HEK293 (cell line): ENCODE results near the gene RALY.

ENCODE experiments used
- CTCF ChIA-PET: fragments of 350-600 bp; formaldehyde crosslinking; extraction: SDS; loops from one replicate; lab custom pipeline; 2021; ENCODE audit warnings: antibody characterized with exemption; lab: Yijun Ruan, JAX
- POLR2A ChIA-PET: fragments of 300-600 bp; formaldehyde crosslinking; extraction: SDS; loops from one replicate; lab custom pipeline; 2020; ENCODE audit warnings: antibody characterized with exemption, inconsistent platforms; lab: Yijun Ruan, JAX
- H3K27ac ChIP-seq: fragments of 200-500 bp; sonication (Bioruptor generic); 2 replicates; pipeline ENCODE4 v1.5.1; 2014; ENCODE audit warnings: low read depth, low read length, control low read depth, inconsistent platforms; ENCODE audit errors: extremely low read depth
- H3K36me3 ChIP-seq, 2 experiments: fragments of 200-500 bp in 1 of 2; sonication (Bioruptor generic) in 1 of 2; 1 replicate in 1 of 2; 2 replicates in 1 of 2; pipeline ENCODE4 v1.5.1; 2014 to 2017; ENCODE audit warnings: inconsistent platforms in 2 of 2, low read length in 2 of 2; ENCODE audit not compliant: control insufficient read depth in 2 of 2, insufficient read depth in 1 of 2
- H3K4me1 ChIP-seq: fragments of 200-500 bp; sonication (Bioruptor generic); 2 replicates; pipeline ENCODE4 v1.5.1; 2014; ENCODE audit warnings: mild to moderate bottlenecking, low read length, inconsistent platforms; ENCODE audit not compliant: control insufficient read depth, insufficient read depth
- H3K4me3 ChIP-seq: 2 replicates; pipeline ENCODE4 v1.5.1; 2011; ENCODE audit warnings: low read depth, mild to moderate bottlenecking, control low read depth, low read length, moderate library complexity
- H3K9me3 ChIP-seq: fragments of 200-500 bp; sonication (Bioruptor generic); 2 replicates; pipeline ENCODE4 v1.5.1; 2014; ENCODE audit warnings: low read depth, low read length, inconsistent platforms; ENCODE audit not compliant: control insufficient read depth, insufficient read depth
- GLIS1 ChIP-seq: fragments of 450-650 bp; formaldehyde crosslinking; IDR thresholded peaks from 2 replicates; pipeline ENCODE4 v1.5.1; 2016; ENCODE audit warnings: missing biosample characterization, missing genetic modification characterization
- IKZF3 ChIP-seq: fragments of 450-650 bp; IDR thresholded peaks from 2 replicates; pipeline ENCODE4 v1.5.0; 2018; ENCODE audit warnings: missing biosample characterization, mild to moderate bottlenecking, missing genetic modification characterization, moderate library complexity
- KLF16 ChIP-seq: fragments of 450-650 bp; formaldehyde crosslinking; IDR thresholded peaks from 2 replicates; pipeline ENCODE4 v1.5.1; 2017; ENCODE audit warnings: missing biosample characterization, missing genetic modification characterization
- KLF9 ChIP-seq: fragments of 450-650 bp; formaldehyde crosslinking; IDR thresholded peaks from 2 replicates; pipeline ENCODE4 v1.5.1; 2016; ENCODE audit warnings: missing biosample characterization, missing genetic modification characterization, low read depth
- PATZ1 ChIP-seq: fragments of 450-650 bp; formaldehyde crosslinking; IDR thresholded peaks from 2 replicates; pipeline ENCODE4 v1.5.1; 2016; ENCODE audit warnings: missing biosample characterization, missing genetic modification characterization
- PRDM1 ChIP-seq: fragments of 450-650 bp; formaldehyde crosslinking; IDR thresholded peaks from 2 replicates; pipeline ENCODE4; 2016; ENCODE audit warnings: missing biosample characterization, missing genetic modification characterization
- SALL2 ChIP-seq: fragments of 450-650 bp; formaldehyde crosslinking; IDR thresholded peaks from 2 replicates; pipeline ENCODE4 v1.5.0; 2017; ENCODE audit warnings: missing biosample characterization, mild to moderate bottlenecking, missing genetic modification characterization, borderline replicate concordance
- SETDB1 ChIP-seq: IDR thresholded peaks from one replicate; pipeline ENCODE4 v1.6.1; 2017; ENCODE audit warnings: mild to moderate bottlenecking, low read length, moderate library complexity, mixed read lengths; ENCODE audit not compliant: insufficient read length
- SP3 ChIP-seq: fragments of 450-650 bp; formaldehyde crosslinking; IDR thresholded peaks from 2 replicates; pipeline ENCODE4 v1.5.1; 2016; ENCODE audit warnings: missing biosample characterization, missing genetic modification characterization
- YY2 ChIP-seq: fragments of 450-650 bp; formaldehyde crosslinking; IDR thresholded peaks from 2 replicates; pipeline ENCODE4 v1.5.1; 2016; ENCODE audit warnings: missing biosample characterization, missing genetic modification characterization
- ZNF16 ChIP-seq: fragments of 450-650 bp; formaldehyde crosslinking; IDR thresholded peaks from 2 replicates; pipeline ENCODE4 v1.5.1; 2016; ENCODE audit warnings: low read depth, missing biosample characterization, missing genetic modification characterization
- ZNF221 ChIP-seq: fragments of 450-650 bp; formaldehyde crosslinking; IDR thresholded peaks from 2 replicates; pipeline ENCODE4 v1.5.1; 2017; ENCODE audit warnings: missing biosample characterization, missing genetic modification characterization, borderline replicate concordance
- ZNF518A ChIP-seq: fragments of 450-650 bp; formaldehyde crosslinking; conservative IDR thresholded peaks from 2 replicates; pipeline ENCODE4 v1.5.1; 2016; ENCODE audit warnings: low read depth, missing biosample characterization, missing genetic modification characterization
- ZNF521 ChIP-seq: fragments of 450-650 bp; formaldehyde crosslinking; IDR thresholded peaks from 2 replicates; pipeline ENCODE4 v1.5.1; 2017; ENCODE audit warnings: missing biosample characterization, mild to moderate bottlenecking, missing genetic modification characterization
- ZNF561 ChIP-seq: fragments of 450-650 bp; IDR thresholded peaks from 2 replicates; pipeline ENCODE4 v1.5.1; 2018; ENCODE audit warnings: missing biosample characterization, missing genetic modification characterization, borderline replicate concordance
- ZNF600 ChIP-seq: fragments of 450-650 bp; formaldehyde crosslinking; IDR thresholded peaks from 2 replicates; pipeline ENCODE4 v1.5.1; 2016; ENCODE audit warnings: missing biosample characterization, missing genetic modification characterization
- ZNF629 ChIP-seq: fragments of 450-650 bp; formaldehyde crosslinking; IDR thresholded peaks from 2 replicates; pipeline ENCODE4 v1.5.1; 2017; ENCODE audit warnings: missing biosample characterization, missing genetic modification characterization
- ZSCAN16 ChIP-seq: fragments of 450-650 bp; formaldehyde crosslinking; IDR thresholded peaks from 2 replicates; pipeline ENCODE4 v1.5.1; 2016; ENCODE audit warnings: missing biosample characterization, missing genetic modification characterization
- TF ChIP-seq, protein P1 (sequence below): fragments of 450-650 bp; formaldehyde crosslinking; IDR thresholded peaks from 2 replicates; pipeline ENCODE4 v1.5.1; 2016; ENCODE audit warnings: missing biosample characterization, missing genetic modification characterization
- TF ChIP-seq, protein P2 (sequence below): IDR thresholded peaks from 2 replicates; pipeline ENCODE4 v1.6.1; 2011; ENCODE audit warnings: mild to moderate bottlenecking, low read depth, low read length, borderline replicate concordance
- TF ChIP-seq, protein P3 (sequence below): fragments of 450-650 bp; formaldehyde crosslinking; IDR thresholded peaks from 2 replicates; pipeline ENCODE4 v1.5.1; 2016; ENCODE audit warnings: missing biosample characterization, missing genetic modification characterization
- TF ChIP-seq, protein P4 (sequence below): fragments of 450-650 bp; formaldehyde crosslinking; IDR thresholded peaks from 2 replicates; pipeline ENCODE4 v1.5.1; 2016; ENCODE audit warnings: missing biosample characterization, missing genetic modification characterization

RALY gene

DNA sequence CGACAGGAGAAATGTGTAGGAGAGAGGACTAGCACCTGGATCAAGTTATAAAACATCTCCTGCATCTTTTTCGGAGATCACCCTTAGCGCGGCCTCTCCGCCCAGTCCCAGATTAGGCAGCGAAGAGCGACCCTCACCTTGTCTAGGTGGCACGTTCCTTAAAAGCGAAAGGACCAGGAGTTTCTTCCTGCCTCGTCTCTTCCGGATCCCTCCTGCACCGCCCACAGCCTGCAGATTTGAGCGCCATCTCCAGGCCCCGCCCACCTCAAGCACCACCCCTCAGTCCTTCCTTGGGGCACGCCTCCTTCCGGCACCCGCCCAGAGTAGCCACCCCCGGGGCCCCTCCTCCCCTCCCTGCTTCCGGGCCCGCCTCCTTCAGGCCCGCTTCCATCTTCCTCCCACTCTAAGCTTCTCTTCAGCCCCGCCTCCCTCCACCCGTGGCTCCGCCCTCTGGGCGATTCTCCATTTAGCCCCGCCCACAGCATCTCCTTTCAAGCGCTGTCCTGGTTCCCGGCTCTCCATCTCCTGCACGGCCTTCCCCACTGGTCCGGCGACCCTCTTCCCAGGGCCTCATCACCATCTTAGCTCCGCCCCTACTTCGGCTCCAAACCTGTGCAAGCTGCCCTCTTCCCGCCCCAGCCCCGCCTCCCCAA lies 662 bp upstream of the RALY start:
- POLR2A ChIA-PET = interaction anchor here (0.6 to 2.8 kb wide), 31 partner anchors 8 to 922 kb away, joined by 3 to 25 read pairs (median 4); partner anchors contain the start of genes AHCY, CBFA2T2, CHMP4B and DYNLRB1
- H3K9me3 ChIP-seq = no peaks in the 10 kb centered on the region
- peak overlapping the region; percentile 97 for H3K27ac ChIP-seq
- H3K4me1 ChIP-seq = peaks cover 6% of the 10 kb centered on the region; the same call in 1 of the 2 replicates
- H3K4me3 ChIP-seq = peak overlapping the region; percentile 59
- peaks cover 0 to 2% of the 10 kb centered on the region in 2 experiments; a peak in 1 of 3 replicates for H3K36me3 ChIP-seq
- CTCF ChIA-PET = interaction anchor here (0.6 to 1.1 kb wide), 2 partner anchors 29 to 34 kb away, joined by 3 read pairs; no protein-coding TSS in a partner anchor
- TF ChIP-seq SETDB1 (no peak), ZSCAN16 (tag by site-specific recombination) (no peak), ZNF561 (0 out of 2 replicates have a peak, but pooled peaks have one; percentile 72), ZNF221 (tag by site-specific recombination) (no peak), IKZF3 (tag by site-specific recombination) (peak; percentile 98), PRDM1 (peak; percentile 99), ZNF16 (tag by site-specific recombination) (no peak), GLIS1 (peak; percentile 46), SALL2 (tag by site-specific recombination) (no peak), YY2 (no peak), ZNF521 (tag by site-specific recombination) (no peak), PATZ1 (tag by site-specific recombination) (peak; percentile 99), ZNF518A (tag by site-specific recombination) (peak; percentile 40; the same call in 1 of the 2 replicates), KLF9 (tag by site-specific recombination) (peak; percentile 98), ZNF600 (tag by site-specific recombination) (peak; percentile 73), KLF16 (tag by site-specific recombination) (peak; percentile 67; the same call in 1 of the 2 replicates), ZNF629 (tag by site-specific recombination) (peak; percentile 40; the same call in 1 of the 2 replicates), SP3 (tag by site-specific recombination) (peak; percentile 100)
- TF ChIP-seq, protein P1, sequence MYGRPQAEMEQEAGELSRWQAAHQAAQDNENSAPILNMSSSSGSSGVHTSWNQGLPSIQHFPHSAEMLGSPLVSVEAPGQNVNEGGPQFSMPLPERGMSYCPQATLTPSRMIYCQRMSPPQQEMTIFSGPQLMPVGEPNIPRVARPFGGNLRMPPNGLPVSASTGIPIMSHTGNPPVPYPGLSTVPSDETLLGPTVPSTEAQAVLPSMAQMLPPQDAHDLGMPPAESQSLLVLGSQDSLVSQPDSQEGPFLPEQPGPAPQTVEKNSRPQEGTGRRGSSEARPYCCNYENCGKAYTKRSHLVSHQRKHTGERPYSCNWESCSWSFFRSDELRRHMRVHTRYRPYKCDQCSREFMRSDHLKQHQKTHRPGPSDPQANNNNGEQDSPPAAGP = 0 out of 2 replicates have a peak, but pooled peaks have one; percentile 25
- TF ChIP-seq, protein P2, sequence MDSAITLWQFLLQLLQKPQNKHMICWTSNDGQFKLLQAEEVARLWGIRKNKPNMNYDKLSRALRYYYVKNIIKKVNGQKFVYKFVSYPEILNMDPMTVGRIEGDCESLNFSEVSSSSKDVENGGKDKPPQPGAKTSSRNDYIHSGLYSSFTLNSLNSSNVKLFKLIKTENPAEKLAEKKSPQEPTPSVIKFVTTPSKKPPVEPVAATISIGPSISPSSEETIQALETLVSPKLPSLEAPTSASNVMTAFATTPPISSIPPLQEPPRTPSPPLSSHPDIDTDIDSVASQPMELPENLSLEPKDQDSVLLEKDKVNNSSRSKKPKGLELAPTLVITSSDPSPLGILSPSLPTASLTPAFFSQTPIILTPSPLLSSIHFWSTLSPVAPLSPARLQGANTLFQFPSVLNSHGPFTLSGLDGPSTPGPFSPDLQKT = peak; percentile 82; the same call in 1 of the 2 replicates
- TF ChIP-seq, protein P3, sequence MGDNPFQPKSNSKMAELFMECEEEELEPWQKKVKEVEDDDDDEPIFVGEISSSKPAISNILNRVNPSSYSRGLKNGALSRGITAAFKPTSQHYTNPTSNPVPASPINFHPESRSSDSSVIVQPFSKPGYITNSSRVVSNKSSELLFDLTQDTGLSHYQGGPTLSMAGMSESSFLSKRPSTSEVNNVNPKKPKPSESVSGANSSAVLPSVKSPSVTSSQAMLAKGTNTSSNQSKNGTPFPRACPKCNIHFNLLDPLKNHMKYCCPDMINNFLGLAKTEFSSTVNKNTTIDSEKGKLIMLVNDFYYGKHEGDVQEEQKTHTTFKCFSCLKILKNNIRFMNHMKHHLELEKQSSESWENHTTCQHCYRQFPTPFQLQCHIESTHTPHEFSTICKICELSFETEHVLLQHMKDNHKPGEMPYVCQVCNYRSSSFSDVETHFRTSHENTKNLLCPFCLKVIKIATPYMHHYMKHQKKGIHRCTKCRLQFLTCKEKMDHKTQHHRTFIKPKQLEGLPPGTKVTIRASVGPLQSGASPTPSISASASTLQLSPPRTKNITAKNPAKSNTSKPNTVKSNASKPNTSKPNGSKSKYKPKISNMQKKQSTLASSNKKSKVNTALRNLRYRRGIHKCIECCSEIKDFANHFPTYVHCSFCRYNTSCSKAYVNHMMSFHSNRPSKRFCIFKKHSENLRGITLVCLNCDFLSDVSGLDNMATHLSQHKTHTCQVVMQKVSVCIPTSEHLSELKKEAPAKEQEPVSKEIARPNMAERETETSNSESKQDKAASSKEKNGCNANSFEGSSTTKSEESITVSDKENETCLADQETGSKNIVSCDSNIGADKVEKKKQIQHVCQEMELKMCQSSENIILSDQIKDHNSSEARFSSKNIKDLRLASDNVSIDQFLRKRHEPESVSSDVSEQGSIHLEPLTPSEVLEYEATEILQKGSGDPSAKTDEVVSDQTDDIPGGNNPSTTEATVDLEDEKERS (tag by site-specific recombination) = no peak
- TF ChIP-seq, protein P4, sequence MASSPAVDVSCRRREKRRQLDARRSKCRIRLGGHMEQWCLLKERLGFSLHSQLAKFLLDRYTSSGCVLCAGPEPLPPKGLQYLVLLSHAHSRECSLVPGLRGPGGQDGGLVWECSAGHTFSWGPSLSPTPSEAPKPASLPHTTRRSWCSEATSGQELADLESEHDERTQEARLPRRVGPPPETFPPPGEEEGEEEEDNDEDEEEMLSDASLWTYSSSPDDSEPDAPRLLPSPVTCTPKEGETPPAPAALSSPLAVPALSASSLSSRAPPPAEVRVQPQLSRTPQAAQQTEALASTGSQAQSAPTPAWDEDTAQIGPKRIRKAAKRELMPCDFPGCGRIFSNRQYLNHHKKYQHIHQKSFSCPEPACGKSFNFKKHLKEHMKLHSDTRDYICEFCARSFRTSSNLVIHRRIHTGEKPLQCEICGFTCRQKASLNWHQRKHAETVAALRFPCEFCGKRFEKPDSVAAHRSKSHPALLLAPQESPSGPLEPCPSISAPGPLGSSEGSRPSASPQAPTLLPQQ = peak; percentile 16; the same call in 1 of the 2 replicates
